ENCODE data around the gene FADS6.

GRCh38 chr17:74938194-74938950 is 44.9 kb upstream of the FADS6 start:
- TF ChIP-seq CTCF (IDR thresholded peaks at IDR 0.05), result no peak
- no peak for TF ChIP-seq POLR2A (IDR thresholded peaks at IDR 0.05)
